ENCODE data around the gene AP5S1. TPM values are rescaled to one million over a fixed set of nuclear protein-coding genes. Genes with fewer than 3 reads are reported as not detected.
A peak's percentile ranks its signal among the peaks of the same experiment; 100 is the strongest.

AP5S1 gene
- total RNA-seq, 4 donors from 2014 or later: 9.4 to 20.7 (median 14.9) TPM

DNA sequence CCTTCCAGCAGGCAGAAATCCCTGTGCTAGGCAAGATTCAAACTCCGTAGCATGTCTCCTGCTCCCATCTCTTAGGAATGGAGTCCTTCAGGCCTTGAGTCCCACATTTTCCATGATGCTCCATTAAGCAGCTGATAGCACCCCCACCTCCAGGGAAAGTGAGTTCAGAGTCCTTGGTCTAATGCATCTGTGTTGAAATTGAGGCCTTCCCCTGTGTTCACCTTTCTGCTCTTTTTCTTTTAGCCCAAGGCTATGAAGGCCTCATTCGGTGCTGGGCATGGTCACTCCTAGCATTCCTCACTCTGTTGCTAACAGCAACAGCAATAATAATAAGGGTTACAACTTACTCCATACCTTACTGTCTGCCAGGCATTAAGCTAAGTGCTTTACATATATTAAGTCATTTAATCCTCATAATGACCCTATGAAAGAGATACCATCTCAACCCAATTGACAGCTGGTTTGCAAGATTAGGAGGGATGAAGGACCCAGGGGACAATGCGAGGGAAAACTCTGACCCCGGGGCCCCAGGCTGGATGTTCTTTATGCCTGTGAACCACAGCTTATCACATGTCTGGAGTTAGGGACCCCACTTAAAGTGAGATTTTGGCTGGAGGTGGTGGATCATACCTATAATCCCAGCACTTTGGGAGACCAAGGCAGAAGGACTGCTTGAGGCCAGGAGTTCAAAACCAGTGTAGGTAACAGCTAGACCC lies 51.4 kb downstream of the AP5S1 start:
- peaks cover 0 to 82% (median 0%) of the 10 kb centered on the region in 3 donors for H3K36me3 ChIP-seq
- no peaks in the 10 kb centered on the region for H3K27me3 ChIP-seq
- H3K9me3 ChIP-seq: no peaks in the 10 kb centered on the region
- H3K4me3 ChIP-seq: no peak overlapping the region
- no peak for DNase-seq (ENCODE audit: low spot score in 2 of 2)
- H3K4me1 ChIP-seq: peaks cover 0 to 26% (median 2%) of the 10 kb centered on the region in 4 donors
- H3K27ac ChIP-seq: no peak overlapping the region
- 83 to 84% methylated on average over 4 of the region's 4 CpGs for WGBS, 2 donors
- no peak for TF ChIP-seq POLR2A (IDR thresholded peaks at IDR 0.05)
- TF ChIP-seq, protein P1, sequence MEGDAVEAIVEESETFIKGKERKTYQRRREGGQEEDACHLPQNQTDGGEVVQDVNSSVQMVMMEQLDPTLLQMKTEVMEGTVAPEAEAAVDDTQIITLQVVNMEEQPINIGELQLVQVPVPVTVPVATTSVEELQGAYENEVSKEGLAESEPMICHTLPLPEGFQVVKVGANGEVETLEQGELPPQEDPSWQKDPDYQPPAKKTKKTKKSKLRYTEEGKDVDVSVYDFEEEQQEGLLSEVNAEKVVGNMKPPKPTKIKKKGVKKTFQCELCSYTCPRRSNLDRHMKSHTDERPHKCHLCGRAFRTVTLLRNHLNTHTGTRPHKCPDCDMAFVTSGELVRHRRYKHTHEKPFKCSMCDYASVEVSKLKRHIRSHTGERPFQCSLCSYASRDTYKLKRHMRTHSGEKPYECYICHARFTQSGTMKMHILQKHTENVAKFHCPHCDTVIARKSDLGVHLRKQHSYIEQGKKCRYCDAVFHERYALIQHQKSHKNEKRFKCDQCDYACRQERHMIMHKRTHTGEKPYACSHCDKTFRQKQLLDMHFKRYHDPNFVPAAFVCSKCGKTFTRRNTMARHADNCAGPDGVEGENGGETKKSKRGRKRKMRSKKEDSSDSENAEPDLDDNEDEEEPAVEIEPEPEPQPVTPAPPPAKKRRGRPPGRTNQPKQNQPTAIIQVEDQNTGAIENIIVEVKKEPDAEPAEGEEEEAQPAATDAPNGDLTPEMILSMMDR (IDR thresholded peaks at IDR 0.05): no peak
- no peak for TF ChIP-seq EP300 (IDR thresholded peaks at IDR 0.05)

- Histone ChIP-seq H3K4me3 (no peak overlapping the region), H3K9me3 (no peaks in the 10 kb centered on the region), H3K27ac (no peak overlapping the region), H3K27me3 (no peaks in the 10 kb centered on the region), H3K4me1 (peaks cover 0 to 26% (median 2%) of the 10 kb centered on the region in 4 donors), H3K36me3 (peaks cover 0 to 64% (median 0%) of the 10 kb centered on the region in 3 donors)
- DNase-seq (ENCODE audit: low spot score in 2 of 2): no peak
- no peak for TF ChIP-seq POLR2A (IDR thresholded peaks at IDR 0.05)
- TF ChIP-seq, protein P1 (IDR thresholded peaks at IDR 0.05): no peak
- no peak for TF ChIP-seq EP300 (IDR thresholded peaks at IDR 0.05)
- 94 to 96% methylated on average over 5 of the region's 5 CpGs for WGBS, 2 donors
Observed at GRCh38 chr20:3873507-3873906, 53.2 kb downstream of the AP5S1 start.

GRCh38 chr20:3874194-3874844 lies 54.0 kb downstream of the AP5S1 start:
- TF ChIP-seq, protein P1 (IDR thresholded peaks at IDR 0.05): no peak
- TF ChIP-seq POLR2A (IDR thresholded peaks at IDR 0.05) (no peak), EP300 (IDR thresholded peaks at IDR 0.05) (no peak)
- WGBS, 2 donors: 39 to 57% methylated on average over 3 of the region's 3 CpGs
- H3K9me3 ChIP-seq: no peaks in the 10 kb centered on the region
- H3K4me1 ChIP-seq: peaks cover 0 to 26% (median 2%) of the 10 kb centered on the region in 4 donors
- no peak for DNase-seq (ENCODE audit: low spot score in 2 of 2)
- no peaks in the 10 kb centered on the region for H3K27me3 ChIP-seq
- H3K36me3 ChIP-seq: peaks cover 0 to 56% (median 0%) of the 10 kb centered on the region in 3 donors
- no peak overlapping the region for H3K4me3 ChIP-seq
- peak overlapping the region in 1 of 4 donors; percentile 2 for H3K27ac ChIP-seq

- 76 to 83% methylated on average over 9 of the region's 9 CpGs for WGBS, 2 donors
- TF ChIP-seq, protein P1 (IDR thresholded peaks at IDR 0.05): no peak
- no peak for TF ChIP-seq EP300 (IDR thresholded peaks at IDR 0.05)
- no peak for TF ChIP-seq POLR2A (IDR thresholded peaks at IDR 0.05)
- DNase-seq (ENCODE audit: low spot score in 2 of 2): no peak
- Histone ChIP-seq H3K36me3 (peaks cover 0 to 46% (median 0%) of the 10 kb centered on the region in 3 donors), H3K27me3 (no peaks in the 10 kb centered on the region), H3K4me1 (peaks cover 0 to 21% (median 2%) of the 10 kb centered on the region in 4 donors), H3K4me3 (no peak overlapping the region), H3K9me3 (no peaks in the 10 kb centered on the region), H3K27ac (no peak overlapping the region)
Observed at GRCh38 chr20:3875378-3875974, 55.1 kb downstream of the AP5S1 start.

- Histone ChIP-seq H3K27ac (no peak overlapping the region), H3K36me3 (peaks cover 0 to 41% (median 0%) of the 10 kb centered on the region in 3 donors), H3K27me3 (no peaks in the 10 kb centered on the region), H3K4me3 (no peak overlapping the region), H3K4me1 (peaks cover 0 to 21% (median 2%) of the 10 kb centered on the region in 4 donors), H3K9me3 (no peaks in the 10 kb centered on the region)
- TF ChIP-seq POLR2A (IDR thresholded peaks at IDR 0.05) (no peak), EP300 (IDR thresholded peaks at IDR 0.05) (no peak)
- TF ChIP-seq, protein P1 (IDR thresholded peaks at IDR 0.05): no peak
- 63 to 66% methylated on average over 1 of the region's 1 CpG for WGBS, 2 donors
- no peak for DNase-seq (ENCODE audit: low spot score in 2 of 2)
Observed at GRCh38 chr20:3876000-3876399, 55.7 kb downstream of the AP5S1 start.
